Activated T-cell treated with anti-CD3 and anti-CD28 coated beads, Interleukin-2, amount 50 U/mL, for 48 hours (primary cell): ENCODE results near the gene OR6N1.
A peak's percentile ranks its signal among the peaks of the same experiment; 100 is the strongest.

Source experiments
- DNase-seq, 2 experiments: peaks; one replicate each; pipeline ENCODE4 v3.0.0-alpha.2; 2020

Gene OR6N1, protein sequence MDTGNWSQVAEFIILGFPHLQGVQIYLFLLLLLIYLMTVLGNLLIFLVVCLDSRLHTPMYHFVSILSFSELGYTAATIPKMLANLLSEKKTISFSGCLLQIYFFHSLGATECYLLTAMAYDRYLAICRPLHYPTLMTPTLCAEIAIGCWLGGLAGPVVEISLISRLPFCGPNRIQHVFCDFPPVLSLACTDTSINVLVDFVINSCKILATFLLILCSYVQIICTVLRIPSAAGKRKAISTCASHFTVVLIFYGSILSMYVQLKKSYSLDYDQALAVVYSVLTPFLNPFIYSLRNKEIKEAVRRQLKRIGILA

GRCh38 chr1:158771950-158772866 is at the start of gene OR6N1:
Gene OR6N1 (minus strand): TSS chr1:158772195. CDS start chr1:158766682, 5,513 bp downstream.
- DNase-seq = no peak

DNA sequence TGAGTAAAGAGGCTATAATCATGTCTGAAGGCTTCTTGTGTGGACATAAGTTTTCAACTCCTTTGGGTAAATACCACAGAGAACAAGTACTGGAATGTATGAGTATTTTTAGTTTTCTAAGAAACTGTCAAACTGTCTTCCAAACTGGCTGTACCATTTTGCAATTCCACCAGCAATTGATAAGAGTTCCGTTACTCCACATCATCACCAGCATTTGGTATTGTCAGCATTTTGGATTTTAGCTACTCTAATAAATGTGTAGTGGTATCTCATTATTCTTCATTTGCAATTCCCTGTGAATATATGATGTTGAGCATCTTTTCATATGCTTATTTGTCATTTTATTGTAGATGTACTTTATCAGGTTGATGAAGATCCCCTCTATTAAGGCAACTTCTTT is 49.7 kb upstream of the OR6N1 start:
- DNase-seq = no peak

DNA sequence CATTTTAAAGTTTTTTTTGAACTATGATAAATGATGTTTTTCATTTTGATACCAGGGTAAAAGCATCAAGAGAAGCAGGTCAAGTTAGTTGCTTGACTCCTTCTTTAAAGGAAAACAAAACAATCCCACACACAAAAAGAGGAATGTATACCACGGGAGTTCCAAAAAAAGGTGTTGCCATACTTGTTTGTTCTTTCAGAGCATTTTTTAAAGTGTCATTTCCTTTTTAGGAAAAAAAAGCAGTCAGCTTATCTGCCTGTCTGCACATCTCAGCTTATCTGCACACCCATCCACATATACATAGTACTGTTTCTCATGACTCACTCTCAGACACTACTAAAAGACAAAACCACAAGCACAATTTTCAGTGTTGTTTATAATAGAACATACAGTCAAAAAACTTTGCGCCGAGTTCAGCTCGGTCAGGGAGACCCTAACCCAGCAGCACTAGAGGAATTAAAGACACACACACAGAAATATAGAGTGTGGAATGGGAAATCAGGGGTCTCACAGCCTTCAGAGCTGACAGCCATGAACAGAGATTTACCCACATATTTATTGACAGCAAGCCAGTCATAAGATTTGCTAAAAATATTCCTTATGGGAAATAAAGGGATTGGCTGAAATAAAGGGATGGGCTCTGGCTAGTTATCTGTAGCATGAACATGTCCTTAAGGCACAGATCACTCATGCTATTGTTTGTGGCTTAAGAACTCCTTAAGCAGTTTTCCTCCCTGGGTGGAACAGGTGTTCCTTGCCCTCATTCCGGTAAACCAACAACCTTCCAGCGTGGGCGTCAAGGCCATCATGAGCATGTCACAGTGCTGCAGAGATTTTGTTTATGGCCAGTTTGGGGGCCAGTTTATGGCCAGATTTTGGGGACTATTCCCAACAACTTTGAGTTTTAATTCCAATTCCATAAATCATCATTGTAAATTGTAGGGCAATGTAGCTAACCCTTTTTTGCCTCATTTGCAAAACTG is 47.8 kb upstream of the OR6N1 start:
- DNase-seq = no peak

- no peak for DNase-seq
Measured at GRCh38 chr1:158818975-158819431, 47.0 kb upstream of the OR6N1 start.

- DNase-seq = no peak
Measured at GRCh38 chr1:158818560-158818959, 46.6 kb upstream of the OR6N1 start.

DNA sequence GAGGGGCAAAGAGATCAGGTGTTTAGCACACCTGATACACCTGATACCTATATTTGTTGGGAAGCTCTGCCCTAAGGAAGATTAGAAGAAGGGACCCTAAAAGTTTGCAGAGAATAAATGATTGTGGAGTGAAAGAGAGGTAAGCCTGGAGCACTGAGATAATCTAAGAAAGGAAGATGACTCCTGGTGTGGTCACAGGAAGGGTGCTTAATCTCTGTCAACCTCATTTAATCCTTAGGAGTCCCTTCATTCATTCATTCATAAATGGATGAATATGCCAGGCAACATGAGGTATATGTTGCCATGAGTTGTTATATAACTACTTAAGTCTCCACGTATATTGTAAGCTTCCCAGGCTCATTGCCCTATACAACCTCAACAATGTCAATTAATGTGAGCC is 43.0 kb upstream of the OR6N1 start:
- DNase-seq = no peak

DNA sequence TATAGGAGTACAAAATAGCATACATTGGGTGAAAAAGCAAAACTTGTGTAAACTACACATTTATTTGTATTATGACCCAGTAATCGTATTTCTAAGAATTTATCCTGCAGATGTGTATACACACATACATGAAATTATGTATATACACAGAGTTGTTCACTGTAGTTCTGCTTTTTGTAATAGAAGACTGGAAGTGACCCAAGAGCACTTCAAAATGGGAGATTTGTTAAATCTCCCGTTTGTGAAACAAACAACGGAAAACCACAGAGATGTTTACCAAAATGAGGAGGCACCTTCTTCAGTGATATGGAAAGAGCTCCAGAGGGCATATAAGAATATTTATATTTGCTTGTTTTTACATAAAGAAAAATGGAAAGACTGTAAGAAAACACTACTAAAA is 41.2 kb upstream of the OR6N1 start:
- no peak for DNase-seq

DNA sequence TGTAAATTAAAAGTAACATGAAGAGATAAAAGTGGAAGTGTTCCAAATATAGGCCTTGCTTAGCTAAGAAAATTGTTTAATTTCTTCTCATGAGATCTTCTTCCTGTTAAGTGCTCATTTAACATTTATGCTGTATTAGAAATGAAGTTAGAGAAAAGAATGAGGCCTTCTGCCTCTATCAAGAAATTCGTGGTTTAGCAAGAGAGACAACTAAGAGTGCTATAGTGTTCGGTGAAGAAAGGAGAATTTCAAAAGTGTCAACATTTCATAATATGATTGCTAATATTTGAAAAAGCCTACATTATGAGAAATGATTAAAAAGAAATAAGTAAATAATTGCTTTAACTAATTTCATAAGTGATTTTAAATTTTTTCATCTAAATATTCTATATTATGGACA is 40.3 kb upstream of the OR6N1 start:
- DNase-seq = no peak

DNA sequence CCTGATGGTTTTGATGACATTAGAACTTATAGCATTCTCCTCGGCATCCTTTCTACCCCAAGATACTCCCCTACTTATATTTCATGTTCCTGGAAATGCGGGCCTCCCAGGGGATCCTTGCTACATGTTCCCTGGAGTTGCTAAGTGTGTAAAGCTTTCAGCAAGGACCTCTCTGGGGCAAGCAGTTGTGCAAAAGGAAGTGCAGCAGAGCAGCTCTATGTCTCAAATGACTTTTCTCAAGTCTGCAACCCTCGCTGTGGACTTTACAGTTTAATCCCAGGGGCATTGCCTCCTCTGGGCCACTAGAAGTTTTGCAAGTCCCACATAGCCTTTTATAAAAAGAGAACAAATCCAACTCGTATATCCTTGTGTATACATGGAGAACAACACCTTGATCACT is 38.3 kb upstream of the OR6N1 start:
- DNase-seq = no peak

- DNase-seq = no peak
Measured at GRCh38 chr1:158809862-158810261, 37.9 kb upstream of the OR6N1 start.

- DNase-seq = no peak
Measured at GRCh38 chr1:158809256-158809655, 37.3 kb upstream of the OR6N1 start.

- no peak for DNase-seq
Measured at GRCh38 chr1:158806916-158807536, 35.0 kb upstream of the OR6N1 start.

DNA sequence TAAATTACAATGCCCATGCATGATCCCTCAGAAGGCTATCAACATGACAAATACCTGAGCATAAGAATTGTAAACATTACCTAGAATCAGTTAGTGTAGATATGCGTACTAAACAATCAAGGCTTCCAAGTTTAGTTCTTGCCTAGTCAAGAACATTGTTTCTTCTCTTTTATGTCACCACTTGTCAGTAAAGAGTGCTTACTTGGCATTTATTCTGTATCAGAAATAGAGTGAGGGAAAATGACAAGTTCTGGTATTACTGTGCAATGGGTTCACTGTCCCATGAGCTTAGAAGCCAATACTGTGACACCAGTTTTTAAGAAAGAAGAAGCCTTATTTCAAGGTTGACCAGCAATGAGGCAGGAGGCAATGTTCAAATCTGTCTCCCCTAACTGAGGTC is 31.7 kb upstream of the OR6N1 start:
- DNase-seq = no peak

- DNase-seq = no peak
Measured at GRCh38 chr1:158801396-158801795, 29.4 kb upstream of the OR6N1 start.

DNA sequence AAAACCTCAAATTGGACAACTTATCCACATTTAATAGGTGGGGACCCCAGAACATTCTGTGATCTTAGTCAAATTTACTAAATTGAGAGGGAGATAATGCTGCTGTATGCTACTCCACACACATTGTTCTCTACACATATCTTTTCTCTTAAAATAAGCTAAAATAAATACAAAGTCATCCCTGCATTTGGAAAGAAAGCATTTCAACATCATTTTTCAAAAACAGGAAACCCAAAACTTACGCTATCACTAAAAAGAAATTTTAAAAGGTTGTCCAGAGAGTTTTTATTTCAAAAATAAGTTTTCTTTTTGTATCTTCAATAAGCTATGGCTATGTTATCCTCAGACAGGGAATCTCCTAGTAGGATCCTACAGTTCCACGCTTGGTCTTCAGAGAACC is 28.5 kb upstream of the OR6N1 start:
- DNase-seq = no peak

DNA sequence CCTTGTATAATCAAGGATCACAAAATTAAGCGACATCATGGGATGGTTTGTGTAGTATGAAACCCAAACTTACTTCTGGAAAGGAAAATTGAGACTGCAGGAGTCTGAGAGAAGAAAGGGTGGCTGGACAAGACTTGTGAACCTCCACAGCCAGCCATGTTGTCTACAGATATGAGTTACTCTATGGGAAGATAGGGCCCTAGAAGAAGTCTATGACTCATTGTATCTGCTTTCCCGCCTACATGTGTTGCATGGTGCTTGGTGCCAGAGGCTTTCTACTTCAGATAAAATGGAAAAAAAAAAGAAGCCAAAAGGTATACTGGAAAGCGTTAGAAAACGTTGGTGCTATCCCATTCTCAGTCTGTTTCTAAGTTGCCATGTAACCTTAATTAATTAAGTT is 27.7 kb upstream of the OR6N1 start:
- DNase-seq = no peak

GRCh38 chr1:158798531-158798930 is 26.5 kb upstream of the OR6N1 start:
- no peak for DNase-seq

GRCh38 chr1:158794247-158794646 is 22.3 kb upstream of the OR6N1 start:
- DNase-seq = no peak

DNA sequence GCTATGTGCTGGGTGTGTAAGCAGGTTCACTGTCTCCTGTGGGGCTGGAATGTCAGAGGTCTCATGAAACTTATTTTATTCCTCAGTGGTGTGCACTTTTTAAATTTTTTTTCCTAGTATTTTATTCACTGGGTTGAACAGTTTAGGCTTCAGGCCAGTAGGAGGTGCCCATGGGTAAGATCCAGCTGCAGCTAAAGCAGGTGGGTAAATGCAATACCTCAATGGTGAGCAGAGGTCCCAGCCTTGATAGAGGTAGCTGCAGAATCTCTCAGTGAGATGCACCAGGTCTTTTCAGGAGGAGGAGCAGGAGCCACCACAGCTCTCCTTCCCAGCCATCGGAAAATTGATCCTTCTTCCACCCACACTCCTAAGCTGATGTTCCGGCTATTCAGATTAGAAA is 21.6 kb upstream of the OR6N1 start:
- peak; percentile 41 to 47 for DNase-seq

- DNase-seq = no peak
Measured at GRCh38 chr1:158781104-158781503, 9.1 kb upstream of the OR6N1 start, which contains the start of gene OR6N2. Gene OR6N2 (minus strand): TSS chr1:158781204. CDS start chr1:158777635, 3,569 bp downstream.

DNA sequence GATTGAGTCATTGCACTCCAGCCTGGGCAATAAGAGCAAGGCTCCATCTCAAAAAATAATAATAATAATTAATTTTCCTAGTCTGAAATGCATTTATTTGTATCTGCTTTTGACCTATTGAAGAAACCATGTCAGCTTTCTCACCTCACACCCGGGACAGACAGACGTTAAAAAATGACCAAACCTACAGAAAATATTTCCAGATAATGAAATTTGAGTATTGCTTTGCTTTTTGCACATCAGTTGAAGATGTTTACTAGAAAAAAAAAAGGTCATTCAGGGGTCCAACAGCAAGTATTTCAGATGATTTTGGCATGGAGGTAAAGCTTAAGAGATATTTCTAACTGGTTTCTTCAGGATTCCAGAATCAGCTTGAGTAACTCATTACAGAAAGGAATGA is 17.6 kb downstream of the OR6N1 start, which contains the start of gene OR6K6:
Gene OR6K6 (plus strand): TSS at position 301 of the 400 bp plus-strand sequence. CDS start 168 bp downstream, outside the sequence.
- DNase-seq = no peak

- no peak for DNase-seq
Measured at GRCh38 chr1:158752155-158752712, 19.8 kb downstream of the OR6N1 start.
